Fibroblast of lung (primary cell): ENCODE results near the gene SYN1.

Experiments
- EZH2 ChIP-seq: IDR thresholded peaks from 2 replicates; pipeline ENCODE4 v1.5.1; 2012; ENCODE audit warnings: low read length, control low read depth, mild to moderate bottlenecking; ENCODE audit errors: missing control alignments
- TF ChIP-seq, protein P1 (sequence below), 2 donors: IDR thresholded peaks in 1 of 2; conservative IDR thresholded peaks in 1 of 2; 1 replicate in 1 of 2; 2 replicates in 1 of 2; pipeline ENCODE4 v1.5.1; 2011 to 2012; ENCODE audit warnings: low read length in 2 of 2, control low read depth in 1 of 2, inconsistent platforms in 1 of 2, low read depth in 1 of 2, mild to moderate bottlenecking in 1 of 2

DNA sequence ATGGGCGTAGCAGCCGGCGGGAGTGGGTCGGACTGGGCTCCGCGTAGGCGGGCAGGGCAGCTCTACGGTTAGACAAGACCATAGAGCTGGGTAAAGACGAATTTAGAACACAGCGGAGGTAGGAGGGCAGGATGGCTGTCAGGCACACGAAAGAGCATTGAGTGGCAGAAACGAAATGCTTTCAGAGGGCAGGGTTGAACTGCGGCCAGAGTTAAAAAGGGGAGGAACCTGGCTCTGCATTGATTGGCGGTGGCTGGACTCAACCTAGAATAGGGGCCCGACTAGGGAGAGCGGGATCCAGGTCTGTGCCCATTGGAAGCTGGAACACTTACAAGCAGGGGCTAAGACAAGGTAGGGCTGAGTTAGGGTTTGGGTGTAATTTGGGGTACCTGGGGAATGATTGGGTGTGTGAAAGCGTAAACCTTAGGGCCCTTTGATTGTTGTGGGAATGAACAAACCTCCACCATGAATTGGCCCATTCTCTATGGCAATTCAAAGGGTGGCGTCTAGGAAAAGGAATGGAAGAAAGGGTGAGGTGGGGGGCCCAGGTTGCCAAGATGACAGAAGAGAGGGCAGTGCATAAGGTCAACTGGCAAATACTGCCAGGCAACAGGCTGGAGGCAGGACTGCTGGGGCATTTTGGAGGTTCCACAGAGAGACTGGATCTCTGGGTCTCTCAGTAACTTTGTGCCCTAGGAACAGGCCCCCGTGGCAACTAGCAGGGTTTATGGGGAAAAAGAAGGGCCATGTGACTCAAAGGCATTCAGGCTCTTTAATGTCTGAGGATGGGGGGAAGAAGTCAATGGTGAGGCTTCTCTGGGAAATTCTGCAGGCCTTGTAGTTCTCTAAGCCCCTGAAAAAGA, 31.6 kb upstream of the SYN1 start:
- TF ChIP-seq, protein P1, sequence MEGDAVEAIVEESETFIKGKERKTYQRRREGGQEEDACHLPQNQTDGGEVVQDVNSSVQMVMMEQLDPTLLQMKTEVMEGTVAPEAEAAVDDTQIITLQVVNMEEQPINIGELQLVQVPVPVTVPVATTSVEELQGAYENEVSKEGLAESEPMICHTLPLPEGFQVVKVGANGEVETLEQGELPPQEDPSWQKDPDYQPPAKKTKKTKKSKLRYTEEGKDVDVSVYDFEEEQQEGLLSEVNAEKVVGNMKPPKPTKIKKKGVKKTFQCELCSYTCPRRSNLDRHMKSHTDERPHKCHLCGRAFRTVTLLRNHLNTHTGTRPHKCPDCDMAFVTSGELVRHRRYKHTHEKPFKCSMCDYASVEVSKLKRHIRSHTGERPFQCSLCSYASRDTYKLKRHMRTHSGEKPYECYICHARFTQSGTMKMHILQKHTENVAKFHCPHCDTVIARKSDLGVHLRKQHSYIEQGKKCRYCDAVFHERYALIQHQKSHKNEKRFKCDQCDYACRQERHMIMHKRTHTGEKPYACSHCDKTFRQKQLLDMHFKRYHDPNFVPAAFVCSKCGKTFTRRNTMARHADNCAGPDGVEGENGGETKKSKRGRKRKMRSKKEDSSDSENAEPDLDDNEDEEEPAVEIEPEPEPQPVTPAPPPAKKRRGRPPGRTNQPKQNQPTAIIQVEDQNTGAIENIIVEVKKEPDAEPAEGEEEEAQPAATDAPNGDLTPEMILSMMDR (conservative IDR thresholded peaks at IDR 0.05 in 1 of 2, IDR thresholded peaks at IDR 0.05 in 1 of 2; ENCODE audit: low read depth in 1 of 2, low read length in 2 of 2), result no peak
- TF ChIP-seq EZH2, result no peak
